ENCODE measurements around the gene GNA15. TPM values are rescaled to one million over a fixed set of nuclear protein-coding genes. Genes with fewer than 3 reads are reported as not detected.
"Not testable (repeated sequence)": the region's sequence is repeated elsewhere in the genome, so short reads cannot be mapped to it uniquely, and the experiment has no call there.

GNA15 gene
- total RNA-seq, 4 donors from 2014 or later = 3.8 to 22.5 (median 7.8) TPM

DNA sequence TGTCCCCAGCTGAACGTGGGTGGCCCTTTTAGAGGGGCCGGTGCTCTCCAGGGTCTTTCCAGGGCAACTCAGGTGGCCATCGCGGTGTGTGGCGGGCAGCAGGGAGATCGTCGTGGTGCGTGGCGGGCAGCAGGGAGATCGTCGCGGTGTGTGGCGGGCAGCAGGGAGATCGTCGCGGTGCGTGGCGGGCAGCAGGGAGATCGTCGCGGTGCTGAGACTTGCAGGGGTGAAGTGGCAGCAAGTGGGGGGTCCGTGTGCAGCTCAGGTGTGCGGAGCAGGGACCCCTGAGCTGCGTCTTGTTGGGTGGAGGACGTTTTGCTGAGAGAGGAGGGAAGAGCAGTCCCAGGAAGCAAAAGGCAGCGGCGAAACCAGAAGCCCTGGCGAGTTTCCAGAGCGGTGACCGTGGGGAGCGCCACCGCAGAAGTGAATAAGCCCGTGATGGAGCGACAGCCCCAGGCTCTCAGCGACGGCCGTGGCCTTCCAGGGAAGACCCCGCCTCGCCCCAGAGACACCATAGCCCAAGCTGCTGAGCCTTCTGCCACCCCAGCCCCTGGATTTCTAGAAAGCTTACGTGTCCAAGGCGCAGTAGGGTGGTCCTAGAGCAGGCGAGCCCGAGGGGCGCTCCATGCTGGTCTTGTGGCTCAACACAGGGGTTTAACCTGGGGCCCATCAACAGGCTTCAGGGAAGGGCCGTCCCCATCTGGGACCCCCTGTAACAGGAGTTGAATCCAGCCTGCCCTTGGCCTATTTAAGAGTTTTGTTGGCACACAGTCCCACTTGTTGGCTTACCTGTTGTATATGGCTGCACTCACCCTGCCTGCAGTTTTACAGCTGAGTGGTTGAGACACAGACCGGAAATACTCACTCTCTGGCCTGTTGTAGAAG, 55.3 kb downstream of the GNA15 start:
- H3K4me1 ChIP-seq = peaks cover 0 to 27% (median 16%) of the 10 kb centered on the region in 4 donors
- TF ChIP-seq POLR2A (IDR thresholded peaks at IDR 0.05) (no peak), EP300 (IDR thresholded peaks at IDR 0.05) (no peak)
- TF ChIP-seq, protein P1, sequence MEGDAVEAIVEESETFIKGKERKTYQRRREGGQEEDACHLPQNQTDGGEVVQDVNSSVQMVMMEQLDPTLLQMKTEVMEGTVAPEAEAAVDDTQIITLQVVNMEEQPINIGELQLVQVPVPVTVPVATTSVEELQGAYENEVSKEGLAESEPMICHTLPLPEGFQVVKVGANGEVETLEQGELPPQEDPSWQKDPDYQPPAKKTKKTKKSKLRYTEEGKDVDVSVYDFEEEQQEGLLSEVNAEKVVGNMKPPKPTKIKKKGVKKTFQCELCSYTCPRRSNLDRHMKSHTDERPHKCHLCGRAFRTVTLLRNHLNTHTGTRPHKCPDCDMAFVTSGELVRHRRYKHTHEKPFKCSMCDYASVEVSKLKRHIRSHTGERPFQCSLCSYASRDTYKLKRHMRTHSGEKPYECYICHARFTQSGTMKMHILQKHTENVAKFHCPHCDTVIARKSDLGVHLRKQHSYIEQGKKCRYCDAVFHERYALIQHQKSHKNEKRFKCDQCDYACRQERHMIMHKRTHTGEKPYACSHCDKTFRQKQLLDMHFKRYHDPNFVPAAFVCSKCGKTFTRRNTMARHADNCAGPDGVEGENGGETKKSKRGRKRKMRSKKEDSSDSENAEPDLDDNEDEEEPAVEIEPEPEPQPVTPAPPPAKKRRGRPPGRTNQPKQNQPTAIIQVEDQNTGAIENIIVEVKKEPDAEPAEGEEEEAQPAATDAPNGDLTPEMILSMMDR (IDR thresholded peaks at IDR 0.05) = no peak
- no peak for DNase-seq (ENCODE audit: low spot score in 2 of 2)
- WGBS, 2 donors = 85 to 89% methylated on average over 46 of the region's 46 CpGs
- peaks cover 0 to 57% (median 0%) of the 10 kb centered on the region in 3 donors for H3K36me3 ChIP-seq
- H3K27ac ChIP-seq = no peak overlapping the region
- no peaks in the 10 kb centered on the region for H3K27me3 ChIP-seq
- no peak overlapping the region for H3K4me3 ChIP-seq
- no peaks in the 10 kb centered on the region for H3K9me3 ChIP-seq

DNA sequence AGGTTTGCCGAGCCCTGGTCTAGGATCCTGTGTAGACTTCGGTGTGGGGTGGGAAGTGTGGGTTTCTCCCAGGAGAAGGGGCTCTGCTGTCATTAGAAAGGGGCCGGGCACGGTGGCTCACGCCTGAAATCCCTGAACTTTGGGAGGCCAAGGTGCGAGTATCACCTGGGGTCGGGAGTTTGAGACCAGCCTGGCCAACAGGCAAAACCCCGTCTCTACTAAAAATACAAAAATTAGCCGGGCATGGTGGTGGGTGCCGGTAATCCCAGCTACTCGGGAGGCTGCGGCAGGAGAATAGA, 55.9 kb downstream of the GNA15 start:
- not testable (repeated sequence) for H3K27me3 ChIP-seq; H3K9me3 ChIP-seq; H3K4me3 ChIP-seq; H3K27ac ChIP-seq; DNase-seq (ENCODE audit: low spot score in 2 of 2)
- WGBS, 2 donors = 93 to 95% methylated on average over 12 of the region's 12 CpGs
- H3K4me1 ChIP-seq = peaks cover 0 to 22% (median 10%) of the 10 kb centered on the region in 4 donors
- peaks cover 0 to 62% (median 0%) of the 10 kb centered on the region in 3 donors for H3K36me3 ChIP-seq

DNA sequence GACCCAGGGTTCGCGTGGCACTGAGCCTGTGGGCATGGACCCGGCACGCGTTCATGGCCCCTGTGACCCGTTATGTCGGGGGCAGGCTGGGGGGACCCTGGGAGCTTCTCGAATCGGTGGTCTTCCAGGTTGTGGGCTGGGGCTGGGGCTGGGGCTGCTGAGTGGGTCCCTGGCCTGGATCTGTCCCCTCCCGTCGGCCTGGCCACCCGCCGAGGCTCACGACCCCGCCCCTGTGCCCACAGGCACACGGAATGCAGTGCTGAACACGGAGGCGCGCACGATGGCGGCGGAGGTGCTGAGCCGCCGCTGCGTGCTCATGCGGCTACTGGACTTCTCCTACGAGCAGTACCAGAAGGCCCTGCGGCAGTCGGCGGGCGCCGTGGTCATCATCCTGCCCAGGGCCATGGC, 56.4 kb downstream of the GNA15 start:
- no peak for DNase-seq (ENCODE audit: low spot score in 2 of 2)
- TF ChIP-seq, protein P1 (IDR thresholded peaks at IDR 0.05) = no peak
- no peak for TF ChIP-seq EP300 (IDR thresholded peaks at IDR 0.05)
- TF ChIP-seq POLR2A (IDR thresholded peaks at IDR 0.05) = no peak
- 92 to 93% methylated on average over 14 to 26 of the region's 32 CpGs for WGBS, 2 donors

DNA sequence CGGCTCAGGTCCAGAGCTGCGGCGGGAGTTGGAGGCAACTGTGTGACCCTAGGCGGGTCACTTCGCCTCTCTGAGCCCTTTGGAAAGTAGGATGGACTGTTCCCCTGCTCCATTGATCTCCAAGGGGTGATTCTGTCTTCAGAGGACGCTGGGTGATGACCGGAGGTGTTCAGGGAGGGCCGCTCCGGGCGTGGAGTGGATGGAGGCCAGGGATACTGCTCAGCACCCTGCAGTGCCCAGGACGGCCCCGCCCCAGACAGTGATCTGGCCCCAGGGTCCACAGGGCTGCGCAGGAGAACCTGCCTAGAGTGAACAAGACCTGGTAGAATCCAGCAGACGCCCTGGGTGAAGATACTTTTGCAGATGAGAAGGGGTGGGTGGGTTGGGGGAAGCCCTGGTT, 56.9 kb downstream of the GNA15 start:
- no peak for DNase-seq (ENCODE audit: low spot score in 2 of 2)
- H3K36me3 ChIP-seq = peaks cover 0 to 72% (median 0%) of the 10 kb centered on the region in 3 donors
- no peaks in the 10 kb centered on the region for H3K9me3 ChIP-seq
- H3K4me1 ChIP-seq = peaks cover 0 to 12% (median 3%) of the 10 kb centered on the region in 4 donors
- H3K27ac ChIP-seq = no peak overlapping the region
- H3K27me3 ChIP-seq = no peaks in the 10 kb centered on the region
- no peak overlapping the region for H3K4me3 ChIP-seq
- no peak for TF ChIP-seq POLR2A (IDR thresholded peaks at IDR 0.05)
- TF ChIP-seq EP300 (IDR thresholded peaks at IDR 0.05) = no peak
- TF ChIP-seq, protein P1 (IDR thresholded peaks at IDR 0.05) = no peak
- WGBS, 2 donors = 89 to 90% methylated on average over 10 to 13 of the region's 14 CpGs

More for the DNA sequence above, 56.4 kb downstream of the GNA15 start:
- no peaks in the 10 kb centered on the region for H3K27me3 ChIP-seq
- H3K9me3 ChIP-seq = no peaks in the 10 kb centered on the region
- H3K4me3 ChIP-seq = no peak overlapping the region
- H3K4me1 ChIP-seq = peaks cover 0 to 17% (median 6%) of the 10 kb centered on the region in 4 donors
- H3K36me3 ChIP-seq = peaks cover 0 to 67% (median 0%) of the 10 kb centered on the region in 3 donors
- no peak overlapping the region for H3K27ac ChIP-seq

DNA sequence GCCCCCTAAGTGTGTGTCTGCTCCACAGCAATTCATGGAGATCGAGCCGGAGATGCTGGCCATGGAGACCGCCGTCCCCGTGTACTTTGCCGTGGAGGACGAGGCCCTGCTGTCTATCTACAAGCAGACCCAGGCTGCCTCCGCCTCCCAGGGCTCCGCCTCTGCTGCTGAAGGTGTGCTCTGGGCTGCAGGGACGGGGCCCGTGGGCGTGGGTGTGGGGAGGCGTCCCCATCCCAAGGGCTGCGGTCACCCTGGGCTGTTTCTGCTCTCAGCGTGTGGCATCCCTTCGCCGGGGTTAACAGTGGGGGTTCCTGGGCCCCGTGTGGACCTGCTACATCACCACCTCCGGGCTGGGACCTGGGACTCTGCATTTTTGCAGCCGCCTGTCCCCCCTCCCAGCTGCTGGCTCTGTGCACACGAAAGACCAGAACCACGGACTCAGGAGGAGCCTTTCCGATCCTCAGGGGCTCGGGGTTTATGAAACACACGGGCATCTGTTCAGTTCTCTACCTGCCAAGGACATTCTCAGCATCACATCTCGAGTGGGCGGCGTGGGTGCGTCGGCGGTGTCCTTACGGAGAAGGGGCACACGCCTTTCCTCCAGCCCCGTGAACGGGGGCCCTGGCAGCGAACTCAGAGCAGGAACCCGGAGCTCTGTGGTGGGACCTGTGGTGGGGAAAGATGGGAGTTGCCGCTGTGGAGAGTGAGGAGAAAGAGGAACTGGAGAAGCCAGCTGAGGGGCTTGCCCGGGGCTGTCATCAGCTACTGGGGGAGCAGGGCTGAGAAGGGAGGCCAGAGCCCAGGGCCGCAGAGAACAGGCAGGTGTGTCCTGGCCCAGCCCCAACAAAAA, 57.6 kb downstream of the GNA15 start:
- no peaks in the 10 kb centered on the region for H3K27me3 ChIP-seq
- DNase-seq (ENCODE audit: low spot score in 2 of 2) = no peak
- H3K4me1 ChIP-seq = peaks cover 0 to 4% (median 0%) of the 10 kb centered on the region in 4 donors
- H3K36me3 ChIP-seq = peaks cover 0 to 75% (median 0%) of the 10 kb centered on the region in 3 donors
- 80 to 86% methylated on average over 25 to 33 of the region's 40 CpGs for WGBS, 2 donors
- no peaks in the 10 kb centered on the region for H3K9me3 ChIP-seq
- H3K27ac ChIP-seq = no peak overlapping the region
- no peak for TF ChIP-seq POLR2A (IDR thresholded peaks at IDR 0.05)
- TF ChIP-seq EP300 (IDR thresholded peaks at IDR 0.05) = no peak
- TF ChIP-seq, protein P1 (IDR thresholded peaks at IDR 0.05) = no peak
- H3K4me3 ChIP-seq = no peak overlapping the region

Data from tibial nerve (tissue), 4 donors.